DOHH2 (cell line): ENCODE data around the gene MBOAT1.
"Not testable (repeated sequence)": the region's sequence is repeated elsewhere in the genome, so short reads cannot be mapped to it uniquely, and the experiment has no call there.

Experiments
- H3F3A ChIP-seq: fragments of 200-600 bp; sonication (generic), shearing (Covaris generic); 2 replicates; pipeline ENCODE4 v1.6.0; 2016; ENCODE audit warnings: antibody characterized with exemption, mild to moderate bottlenecking; ENCODE audit not compliant: control insufficient read depth, insufficient read depth
- H3K27ac ChIP-seq: fragments of 200-600 bp; sonication (generic); 2 replicates; pipeline ENCODE4 v1.5.1; 2014; ENCODE audit warnings: low read depth, mild to moderate bottlenecking, low read length, moderate library complexity
- H3K27me3 ChIP-seq: fragments of 200-600 bp; sonication (generic); 2 replicates; pipeline ENCODE4 v1.6.1; 2014; ENCODE audit warnings: mild to moderate bottlenecking, low read length, mixed read lengths; ENCODE audit not compliant: control insufficient read depth
- H3K36me3 ChIP-seq: fragments of 200-600 bp; sonication (generic); 2 replicates; pipeline ENCODE4 v1.6.1; 2014; ENCODE audit warnings: mild to moderate bottlenecking, low read length, moderate library complexity, mixed read lengths; ENCODE audit not compliant: control insufficient read depth
- H3K4me1 ChIP-seq: fragments of 200-600 bp; sonication (generic); 2 replicates; pipeline ENCODE4 v1.6.1; 2014; ENCODE audit warnings: mild to moderate bottlenecking, low read length, mixed read lengths; ENCODE audit not compliant: control insufficient read depth
- H3K4me2 ChIP-seq: fragments of 200-600 bp; sonication (generic); 2 replicates; pipeline ENCODE4 v1.6.0; 2014; ENCODE audit warnings: mild to moderate bottlenecking, low read length, moderate library complexity
- H3K4me3 ChIP-seq: fragments of 200-600 bp; sonication (generic); 2 replicates; pipeline ENCODE4 v1.5.1; 2014; ENCODE audit warnings: mild to moderate bottlenecking, low read length, mixed read lengths
- H3K79me2 ChIP-seq: fragments of 200-600 bp; sonication (generic); 2 replicates; pipeline ENCODE4 v1.6.1; 2014; ENCODE audit warnings: mild to moderate bottlenecking, low read length, mixed read lengths; ENCODE audit not compliant: control insufficient read depth
- H3K9me2 ChIP-seq: fragments of 200-600 bp; sonication (generic); replicated peaks from 2 replicates; pipeline ENCODE4 v1.6.1; 2014; ENCODE audit warnings: mild to moderate bottlenecking, low read length, mixed read lengths; ENCODE audit not compliant: control insufficient read depth
- H3K9me3 ChIP-seq: fragments of 200-600 bp; sonication (generic); 2 replicates; pipeline ENCODE4 v1.6.1; 2014; ENCODE audit warnings: antibody characterized with exemption, low read length, mixed read lengths; ENCODE audit not compliant: control insufficient read depth, insufficient read depth
- H4K20me1 ChIP-seq: fragments of 200-600 bp; sonication (generic); 2 replicates; pipeline ENCODE4 v1.6.0; 2014; ENCODE audit warnings: low read depth, mild to moderate bottlenecking, antibody characterized with exemption, low read length, moderate library complexity; ENCODE audit not compliant: control insufficient read depth, insufficient read depth
- CTCF ChIP-seq: fragments of 200-600 bp; sonication (generic); IDR thresholded peaks from one replicate; pipeline ENCODE4 v1.5.1; 2014; ENCODE audit warnings: antibody characterized with exemption, mild to moderate bottlenecking, low read depth, low read length; ENCODE audit not compliant: poor library complexity, severe bottlenecking
- EZH2phosphoT487 ChIP-seq: fragments of 200-600 bp; sonication (generic); IDR thresholded peaks from 2 replicates; pipeline ENCODE4 v1.6.1; 2017; ENCODE audit warnings: borderline replicate concordance, mild to moderate bottlenecking, antibody characterized with exemption, low read length, moderate library complexity, mixed read lengths

Gene MBOAT1

GRCh38 chr6:20253021-20253420 is 40.8 kb upstream of the MBOAT1 start:
- H3K27me3 ChIP-seq = no peaks in the 10 kb centered on the region
- no peaks in the 10 kb centered on the region for H3K36me3 ChIP-seq
- H3K4me2 ChIP-seq = no peak overlapping the region
- no peaks in the 10 kb centered on the region for H4K20me1 ChIP-seq
- no peaks in the 10 kb centered on the region for H3K9me2 ChIP-seq
- no peak for TF ChIP-seq EZH2phosphoT487
- no peak for TF ChIP-seq CTCF
- no peaks in the 10 kb centered on the region for H3F3A ChIP-seq
- H3K4me3 ChIP-seq = no peak overlapping the region
- H3K9me3 ChIP-seq = no peaks in the 10 kb centered on the region
- H3K27ac ChIP-seq = no peak overlapping the region
- no peaks in the 10 kb centered on the region for H3K4me1 ChIP-seq
- H3K79me2 ChIP-seq = no peaks in the 10 kb centered on the region

GRCh38 chr6:20252311-20252710 is 40.0 kb upstream of the MBOAT1 start:
- Histone ChIP-seq H3K9me2 (no peaks in the 10 kb centered on the region), H3K79me2 (no peaks in the 10 kb centered on the region), H3K4me3 (no peak overlapping the region), H3K4me2 (no peak overlapping the region), H4K20me1 (no peaks in the 10 kb centered on the region), H3K27ac (no peak overlapping the region), H3K4me1 (no peaks in the 10 kb centered on the region), H3K36me3 (no peaks in the 10 kb centered on the region), H3K27me3 (no peaks in the 10 kb centered on the region), H3K9me3 (no peaks in the 10 kb centered on the region), H3F3A (no peaks in the 10 kb centered on the region)
- no peak for TF ChIP-seq EZH2phosphoT487

- H3K9me3 ChIP-seq = no peaks in the 10 kb centered on the region
- no peaks in the 10 kb centered on the region for H3K27me3 ChIP-seq
- H3K9me2 ChIP-seq = no peaks in the 10 kb centered on the region
- H3K36me3 ChIP-seq = no peaks in the 10 kb centered on the region
- no peaks in the 10 kb centered on the region for H4K20me1 ChIP-seq
- H3K4me2 ChIP-seq = no peak overlapping the region
- no peak overlapping the region for H3K27ac ChIP-seq
- no peaks in the 10 kb centered on the region for H3F3A ChIP-seq
- no peaks in the 10 kb centered on the region for H3K4me1 ChIP-seq
- no peak overlapping the region for H3K4me3 ChIP-seq
- TF ChIP-seq EZH2phosphoT487 (no peak), CTCF (no peak)
- H3K79me2 ChIP-seq = no peaks in the 10 kb centered on the region
These were observed 39.3 kb upstream of the MBOAT1 start for GRCh38 chr6:20251525-20251924.

GRCh38 chr6:20246125-20246524 is 33.9 kb upstream of the MBOAT1 start:
- Histone ChIP-seq H4K20me1 (no peaks in the 10 kb centered on the region), H3K9me2 (no peaks in the 10 kb centered on the region), H3K4me1 (no peaks in the 10 kb centered on the region), H3K27me3 (no peaks in the 10 kb centered on the region), H3K27ac (no peak overlapping the region), H3K9me3 (no peaks in the 10 kb centered on the region), H3F3A (no peaks in the 10 kb centered on the region), H3K4me3 (no peak overlapping the region), H3K79me2 (no peaks in the 10 kb centered on the region), H3K36me3 (no peaks in the 10 kb centered on the region), H3K4me2 (no peak overlapping the region)
- TF ChIP-seq CTCF (no peak), EZH2phosphoT487 (no peak)

GRCh38 chr6:20244807-20245681 is 32.8 kb upstream of the MBOAT1 start:
- H3K9me2 ChIP-seq, H3K4me1 ChIP-seq, H4K20me1 ChIP-seq, H3K27me3 ChIP-seq, H3K4me2 ChIP-seq, H3K9me3 ChIP-seq, H3K27ac ChIP-seq, H3K36me3 ChIP-seq, H3K79me2 ChIP-seq, H3F3A ChIP-seq, H3K4me3 ChIP-seq: not testable (repeated sequence)
